Measurements from ENCODE around the gene NARF. TPM values are rescaled to one million over a fixed set of nuclear protein-coding genes. Genes with fewer than 3 reads are reported as not detected.

Gene NARF
- total and polyA plus RNA-seq, 2 donors (not counting 3 experiments of a cell fraction or from before 2014, with no cell fraction given): 83.4 to 158 TPM

DNA sequence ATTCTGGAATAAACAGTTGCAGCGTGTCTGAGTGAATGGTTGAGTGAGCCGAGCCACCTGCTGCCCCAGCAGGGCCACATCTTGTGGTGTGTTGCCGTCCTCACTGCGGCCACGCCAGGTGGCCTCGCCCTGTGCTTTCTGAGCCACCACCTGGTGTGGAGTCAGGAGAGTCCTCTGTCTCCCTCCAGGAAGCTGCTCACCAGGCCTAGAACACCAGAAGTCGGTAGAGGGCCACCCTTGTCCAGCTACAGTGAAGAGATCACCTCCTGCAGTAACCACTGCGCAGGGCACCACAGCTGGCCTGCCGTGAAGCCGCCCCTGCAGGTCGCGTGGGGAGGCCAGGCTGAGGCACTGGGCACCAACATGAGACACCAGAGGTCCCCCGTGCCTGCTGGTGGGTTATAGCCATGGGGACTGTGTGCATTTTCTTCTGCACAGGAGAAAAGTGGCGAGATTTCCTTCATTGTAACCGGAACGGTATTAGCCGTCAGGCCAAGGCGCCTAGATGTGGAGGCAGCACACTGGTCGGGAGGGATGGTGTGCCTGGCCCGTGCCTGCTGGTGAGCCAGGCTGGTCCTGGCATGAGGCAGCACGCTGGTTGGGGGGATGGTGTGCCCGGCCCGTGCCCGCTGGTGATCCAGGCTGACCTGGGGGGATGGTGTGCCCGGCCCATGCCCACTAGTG is 32.1 kb downstream of the NARF start:
- no peak overlapping the region for H3K27ac ChIP-seq (ENCODE audit: insufficient read depth, low read depth, low read length)
- H3K4me1 ChIP-seq (ENCODE audit: control insufficient read depth, extremely low read depth, insufficient read depth, low read length): no peaks in the 10 kb centered on the region
- no peak overlapping the region for H3K4me2 ChIP-seq (ENCODE audit: insufficient read depth, low read length)
- no peaks in the 10 kb centered on the region for H3K27me3 ChIP-seq (ENCODE audit: control insufficient read depth in 2 of 2, insufficient read depth in 2 of 2, low read length in 2 of 2)
- peaks cover 2 to 20% of the 10 kb centered on the region in 2 experiments for H3K36me3 ChIP-seq (ENCODE audit: control insufficient read depth in 2 of 2, extremely low read depth in 1 of 2, insufficient read depth in 2 of 2, low read length in 2 of 2)
- FAIRE-seq: no peak
- no peak for DNase-seq (ENCODE audit: low read depth, low spot score)
- ChIA-PET CTCF (no interaction called here), POLR2A (no interaction called here)
- no TSS peak for BruUV-seq (replicated peaks)
- H3K4me3 ChIP-seq (replicated peaks in 1 of 3; ENCODE audit: insufficient read depth in 1 of 3, low read depth in 1 of 3, low read length in 3 of 3): no peak overlapping the region
- intact Hi-C loops (cut with micrococcal nuclease) (no loop called here), dilution Hi-C loops (cut with MboI; ENCODE audit: extremely low pct_ligation_motif_present, low sequenced_read_pairs) (no loop called here)
- H4K20me1 ChIP-seq (replicated peaks; ENCODE audit: control insufficient read depth, extremely low read depth, insufficient read depth, low read length): no peaks in the 10 kb centered on the region
- no peaks in the 10 kb centered on the region for H3K9me3 ChIP-seq (replicated peaks; ENCODE audit: control insufficient read depth, insufficient read depth, low read length)
- TF ChIP-seq GATA2 (IDR thresholded peaks at IDR 0.05; ENCODE audit: insufficient read depth, insufficient read length, low read depth, low read length) (no peak), EZH2 (IDR thresholded peaks at IDR 0.05; ENCODE audit: borderline replicate concordance, low read depth, low read length, severe bottlenecking) (no peak), JUN (IDR thresholded peaks at IDR 0.05; ENCODE audit: borderline replicate concordance, insufficient read depth, insufficient read length, low read depth) (no peak), POLR2A (IDR thresholded peaks at IDR 0.05; ENCODE audit: low read depth, low read length) (no peak), POLR2AphosphoS5 (IDR thresholded peaks at IDR 0.05; ENCODE audit: insufficient read depth, low read depth, low read length) (no peak), FOS (IDR thresholded peaks at IDR 0.05; ENCODE audit: borderline replicate concordance, insufficient read depth, low read length) (no peak), MYC (IDR thresholded peaks at IDR 0.05; ENCODE audit: low read depth, low read length) (no peak)
- TF ChIP-seq, protein P1, sequence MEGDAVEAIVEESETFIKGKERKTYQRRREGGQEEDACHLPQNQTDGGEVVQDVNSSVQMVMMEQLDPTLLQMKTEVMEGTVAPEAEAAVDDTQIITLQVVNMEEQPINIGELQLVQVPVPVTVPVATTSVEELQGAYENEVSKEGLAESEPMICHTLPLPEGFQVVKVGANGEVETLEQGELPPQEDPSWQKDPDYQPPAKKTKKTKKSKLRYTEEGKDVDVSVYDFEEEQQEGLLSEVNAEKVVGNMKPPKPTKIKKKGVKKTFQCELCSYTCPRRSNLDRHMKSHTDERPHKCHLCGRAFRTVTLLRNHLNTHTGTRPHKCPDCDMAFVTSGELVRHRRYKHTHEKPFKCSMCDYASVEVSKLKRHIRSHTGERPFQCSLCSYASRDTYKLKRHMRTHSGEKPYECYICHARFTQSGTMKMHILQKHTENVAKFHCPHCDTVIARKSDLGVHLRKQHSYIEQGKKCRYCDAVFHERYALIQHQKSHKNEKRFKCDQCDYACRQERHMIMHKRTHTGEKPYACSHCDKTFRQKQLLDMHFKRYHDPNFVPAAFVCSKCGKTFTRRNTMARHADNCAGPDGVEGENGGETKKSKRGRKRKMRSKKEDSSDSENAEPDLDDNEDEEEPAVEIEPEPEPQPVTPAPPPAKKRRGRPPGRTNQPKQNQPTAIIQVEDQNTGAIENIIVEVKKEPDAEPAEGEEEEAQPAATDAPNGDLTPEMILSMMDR (IDR thresholded peaks at IDR 0.05; ENCODE audit: extremely low read depth in 1 of 2, insufficient read depth in 1 of 2, low read depth in 1 of 2, low read length in 2 of 2): no peak
- TF ChIP-seq, protein P2, sequence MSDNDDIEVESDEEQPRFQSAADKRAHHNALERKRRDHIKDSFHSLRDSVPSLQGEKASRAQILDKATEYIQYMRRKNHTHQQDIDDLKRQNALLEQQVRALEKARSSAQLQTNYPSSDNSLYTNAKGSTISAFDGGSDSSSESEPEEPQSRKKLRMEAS (IDR thresholded peaks at IDR 0.05; ENCODE audit: insufficient read depth, insufficient read length): no peak
- H3K9me1 ChIP-seq (replicated peaks; ENCODE audit: control insufficient read depth, extremely low read depth, insufficient read depth, low read length): no peaks in the 10 kb centered on the region
- H3K79me2 ChIP-seq (ENCODE audit: control insufficient read depth, insufficient read depth, low read length): no peaks in the 10 kb centered on the region
- H3K9ac ChIP-seq (replicated peaks; ENCODE audit: extremely low read depth, insufficient read depth, low read length): no peak overlapping the region
- no peak overlapping the region for H2AFZ ChIP-seq (ENCODE audit: low read depth, low read length)

All from endothelial cell of umbilical vein (primary cell).